Gastrocnemius medialis (tissue), 4 donors: Measurements from ENCODE around the gene OTOG. TPM values are rescaled to one million over a fixed set of nuclear protein-coding genes. Genes with fewer than 3 reads are reported as not detected.

ENCODE experiments used
- ATAC-seq, 2 donors: fragments of 150-250 bp; one replicate each; pipeline ENCODE4 v1.9.1; 2016
- DNase-seq, 2 donors: peaks; one replicate each; pipeline ENCODE4 v3.0.0-alpha.2; 2019
- H3K27ac ChIP-seq, 4 donors: fragments of 200-600 bp; sonication (generic); 1 replicate in 1 of 4; 2 replicates in 3 of 4; pipeline ENCODE4 v1.5.1; 2016 to 2018; ENCODE audit warnings: mild to moderate bottlenecking in 2 of 4, moderate library complexity in 1 of 4
- H3K27me3 ChIP-seq, 3 donors: fragments of 200-600 bp; sonication (generic) in 2 of 3; 1 replicate in 1 of 3; 2 replicates in 2 of 3; pipeline versions ENCODE4 v1.5.1 to v1.6.0; 2016 to 2019; ENCODE audit warnings: mild to moderate bottlenecking in 1 of 3, moderate library complexity in 1 of 3
- H3K36me3 ChIP-seq, 2 donors: fragments of 200-600 bp; sonication (generic) in 1 of 2; one replicate each; pipeline ENCODE4 v1.5.1; 2017 to 2018
- H3K4me1 ChIP-seq, 2 donors: fragments of 200-600 bp; sonication (generic) in 1 of 2; one replicate each; pipeline ENCODE4 v1.5.1; 2016 to 2017; ENCODE audit warnings: mild to moderate bottlenecking in 2 of 2
- H3K4me3 ChIP-seq, 4 donors: fragments of 200-600 bp; sonication (generic) in 3 of 4; 1 replicate in 1 of 4; 2 replicates in 3 of 4; pipeline ENCODE4 v1.5.1; 2016 to 2019; ENCODE audit warnings: mild to moderate bottlenecking in 2 of 4
- H3K9me3 ChIP-seq, 3 donors: fragments of 200-600 bp; sonication (generic) in 2 of 3; 1 replicate in 1 of 3; 2 replicates in 2 of 3; pipeline ENCODE4 v1.5.1; 2016 to 2019
- POLR2A ChIP-seq, 2 donors: fragments of 450-650 bp; IDR thresholded peaks; one replicate each; pipeline ENCODE4 v1.6.1; 2017; ENCODE audit warnings: antibody characterized with exemption in 2 of 2, mild to moderate bottlenecking in 2 of 2, moderate library complexity in 2 of 2
- in situ Hi-C, 4 donors: fragments of 200-750 bp; cut with MboI; loops; one replicate each; pipeline versions ENCODE4 v1.15.0 to v1.8.0; 2017; ENCODE audit warnings: low sequenced_read_pairs in 4 of 4
- intact Hi-C: fragments of 100-400 bp; cut with DNase I; formaldehyde crosslinking; loops from one replicate; pipeline ENCODE4 v1.15.1; 2023; ENCODE audit warnings: low total_unique reads
- total RNA-seq, 4 donors: library from RNA; depleted of rRNA; stranded (reverse); fragments of >200 nt; gene quantifications; one replicate each; pipeline versions ENCODE4 v1.1.0 to v1.2.3, GENCODE V29; 2016
- TF ChIP-seq, protein P1 (sequence below), 5 experiments: fragments of 450-650 bp in 3 of 5; fragments of 200-600 bp in 2 of 5; sonication (generic) in 2 of 5; IDR thresholded peaks in 4 of 5; conservative IDR thresholded peaks in 1 of 5; 1 replicate in 4 of 5; 2 replicates in 1 of 5; pipeline ENCODE4 v1.5.1; 2016 to 2019; ENCODE audit warnings: antibody characterized with exemption in 5 of 5, mild to moderate bottlenecking in 3 of 5, moderate library complexity in 3 of 5

OTOG gene, protein sequence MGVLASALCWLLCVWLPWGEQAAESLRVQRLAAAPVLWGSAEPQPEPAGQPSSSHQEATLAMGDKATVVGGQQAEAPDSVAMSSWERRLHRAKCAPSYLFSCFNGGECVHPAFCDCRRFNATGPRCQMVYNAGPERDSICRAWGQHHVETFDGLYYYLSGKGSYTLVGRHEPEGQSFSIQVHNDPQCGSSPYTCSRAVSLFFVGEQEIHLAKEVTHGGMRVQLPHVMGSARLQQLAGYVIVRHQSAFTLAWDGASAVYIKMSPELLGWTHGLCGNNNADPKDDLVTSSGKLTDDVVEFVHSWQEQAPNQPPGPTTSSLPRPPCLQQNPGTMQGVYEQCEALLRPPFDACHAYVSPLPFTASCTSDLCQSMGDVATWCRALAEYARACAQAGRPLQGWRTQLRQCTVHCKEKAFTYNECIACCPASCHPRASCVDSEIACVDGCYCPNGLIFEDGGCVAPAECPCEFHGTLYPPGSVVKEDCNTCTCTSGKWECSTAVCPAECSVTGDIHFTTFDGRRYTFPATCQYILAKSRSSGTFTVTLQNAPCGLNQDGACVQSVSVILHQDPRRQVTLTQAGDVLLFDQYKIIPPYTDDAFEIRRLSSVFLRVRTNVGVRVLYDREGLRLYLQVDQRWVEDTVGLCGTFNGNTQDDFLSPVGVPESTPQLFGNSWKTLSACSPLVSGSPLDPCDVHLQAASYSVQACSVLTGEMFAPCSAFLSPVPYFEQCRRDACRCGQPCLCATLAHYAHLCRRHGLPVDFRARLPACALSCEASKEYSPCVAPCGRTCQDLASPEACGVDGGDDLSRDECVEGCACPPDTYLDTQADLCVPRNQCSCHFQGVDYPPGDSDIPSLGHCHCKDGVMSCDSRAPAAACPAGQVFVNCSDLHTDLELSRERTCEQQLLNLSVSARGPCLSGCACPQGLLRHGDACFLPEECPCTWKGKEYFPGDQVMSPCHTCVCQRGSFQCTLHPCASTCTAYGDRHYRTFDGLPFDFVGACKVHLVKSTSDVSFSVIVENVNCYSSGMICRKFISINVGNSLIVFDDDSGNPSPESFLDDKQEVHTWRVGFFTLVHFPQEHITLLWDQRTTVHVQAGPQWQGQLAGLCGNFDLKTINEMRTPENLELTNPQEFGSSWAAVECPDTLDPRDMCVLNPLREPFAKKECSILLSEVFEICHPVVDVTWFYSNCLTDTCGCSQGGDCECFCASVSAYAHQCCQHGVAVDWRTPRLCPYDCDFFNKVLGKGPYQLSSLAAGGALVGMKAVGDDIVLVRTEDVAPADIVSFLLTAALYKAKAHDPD (N-terminal part only)
- total RNA-seq = not detected

DNA sequence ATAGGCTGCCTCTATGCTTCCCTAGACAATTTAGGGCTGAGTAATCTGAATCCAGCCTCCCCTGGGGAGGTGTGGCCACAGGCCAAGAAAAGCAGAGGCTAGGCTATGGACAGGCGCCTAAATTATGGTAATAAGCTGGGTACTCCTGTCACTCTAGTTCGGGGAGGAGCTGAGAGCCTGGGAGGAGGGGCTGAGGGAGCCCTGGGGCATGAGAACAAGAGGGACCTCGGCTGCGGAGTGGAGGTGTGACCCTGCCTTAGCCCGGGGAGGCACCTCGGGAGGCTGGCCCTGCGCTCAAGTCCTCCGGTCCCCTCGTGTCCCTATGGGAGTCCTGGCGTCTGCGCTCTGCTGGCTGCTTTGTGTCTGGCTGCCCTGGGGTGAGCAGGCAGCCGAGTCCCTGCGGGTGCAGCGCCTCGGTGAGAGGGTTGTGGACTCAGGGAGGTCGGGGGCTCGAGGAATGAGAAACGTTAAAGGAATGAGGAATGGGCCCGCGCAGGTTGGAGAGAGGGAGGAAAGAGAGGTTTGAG, at the start of gene OTOG:
TSS of gene OTOG (plus strand) at position 209 of the 527 bp plus-strand sequence. CDS start at position 323, 114 bp downstream.
- no peaks in the 10 kb centered on the region for H3K9me3 ChIP-seq
- no peak for DNase-seq
- in situ Hi-C loops = no loop called here

DNA sequence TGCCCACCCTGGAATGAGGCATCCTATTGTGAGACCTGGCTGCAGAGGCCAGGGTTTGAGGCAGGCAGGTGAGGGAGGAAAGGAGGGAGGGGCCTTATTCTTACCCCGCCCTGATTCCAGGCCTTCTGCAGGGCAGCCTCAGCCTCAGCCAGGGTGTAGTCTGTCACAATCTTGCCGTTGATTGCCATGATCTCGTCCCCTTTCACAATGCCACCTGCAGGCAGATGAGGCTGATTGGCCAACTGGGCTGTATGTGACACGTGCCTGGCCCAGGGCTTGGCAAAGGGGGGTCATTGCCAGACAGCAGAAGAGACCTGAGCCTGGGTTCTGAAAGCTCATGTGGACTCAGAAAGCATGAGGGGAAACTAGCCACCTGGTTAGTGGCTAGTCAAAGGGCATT, 49.0 kb upstream of the OTOG start:
- intact Hi-C loops (no loop called here), in situ Hi-C loops (loop anchor here in 1 of 4 donors (10.0 kb wide), 1 partner anchor 263 kb away; no protein-coding TSS in a partner anchor)
- H3K27ac ChIP-seq = no peak overlapping the region

More for the DNA sequence above, at the start of gene OTOG:
- no peak for TF ChIP-seq POLR2A (IDR thresholded peaks at IDR 0.05)
- TF ChIP-seq, protein P1, sequence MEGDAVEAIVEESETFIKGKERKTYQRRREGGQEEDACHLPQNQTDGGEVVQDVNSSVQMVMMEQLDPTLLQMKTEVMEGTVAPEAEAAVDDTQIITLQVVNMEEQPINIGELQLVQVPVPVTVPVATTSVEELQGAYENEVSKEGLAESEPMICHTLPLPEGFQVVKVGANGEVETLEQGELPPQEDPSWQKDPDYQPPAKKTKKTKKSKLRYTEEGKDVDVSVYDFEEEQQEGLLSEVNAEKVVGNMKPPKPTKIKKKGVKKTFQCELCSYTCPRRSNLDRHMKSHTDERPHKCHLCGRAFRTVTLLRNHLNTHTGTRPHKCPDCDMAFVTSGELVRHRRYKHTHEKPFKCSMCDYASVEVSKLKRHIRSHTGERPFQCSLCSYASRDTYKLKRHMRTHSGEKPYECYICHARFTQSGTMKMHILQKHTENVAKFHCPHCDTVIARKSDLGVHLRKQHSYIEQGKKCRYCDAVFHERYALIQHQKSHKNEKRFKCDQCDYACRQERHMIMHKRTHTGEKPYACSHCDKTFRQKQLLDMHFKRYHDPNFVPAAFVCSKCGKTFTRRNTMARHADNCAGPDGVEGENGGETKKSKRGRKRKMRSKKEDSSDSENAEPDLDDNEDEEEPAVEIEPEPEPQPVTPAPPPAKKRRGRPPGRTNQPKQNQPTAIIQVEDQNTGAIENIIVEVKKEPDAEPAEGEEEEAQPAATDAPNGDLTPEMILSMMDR (IDR thresholded peaks at IDR 0.05 in 4 of 5, conservative IDR thresholded peaks at IDR 0.05 in 1 of 5) = no peak
- intact Hi-C loops = no loop called here
- ATAC-seq = no peak
- H3K27ac ChIP-seq = no peak within 1 kb of the TSS
- no peak within 1 kb of the TSS for H3K4me3 ChIP-seq
- no peaks in the 10 kb centered on the region for H3K4me1 ChIP-seq
- no peaks in the 10 kb centered on the region for H3K36me3 ChIP-seq
- H3K27me3 ChIP-seq = peaks cover 0 to 15% (median 12%) of the 10 kb centered on the region in 3 donors

DNA sequence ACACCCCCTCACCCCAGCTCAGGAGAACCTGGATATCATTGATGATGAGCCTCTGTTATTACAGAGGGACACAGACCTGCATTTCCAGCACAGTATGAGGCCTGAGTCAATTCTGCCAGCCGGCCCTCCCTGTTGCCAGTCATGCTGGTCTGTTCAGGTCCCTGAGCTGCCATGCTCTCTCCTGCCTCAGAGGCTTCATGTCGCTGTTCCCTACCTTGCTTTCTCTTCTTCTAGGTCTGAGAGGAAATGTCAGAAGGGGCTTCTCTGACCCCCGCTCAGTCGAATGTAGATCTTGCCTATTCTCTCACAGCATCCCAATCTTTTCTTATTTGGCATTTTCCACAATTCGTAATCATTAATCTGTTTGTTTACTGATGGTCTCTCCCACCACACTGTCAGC, 48.6 kb upstream of the OTOG start:
- TF ChIP-seq, protein P1 (IDR thresholded peaks at IDR 0.05 in 4 of 5, conservative IDR thresholded peaks at IDR 0.05 in 1 of 5) = peak in 1 of 5 experiments; percentile 7
- TF ChIP-seq POLR2A (IDR thresholded peaks at IDR 0.05) = no peak
- Histone ChIP-seq H3K9me3 (no peaks in the 10 kb centered on the region), H3K27me3 (no peaks in the 10 kb centered on the region), H3K4me3 (no peak overlapping the region), H3K36me3 (no peaks in the 10 kb centered on the region), H3K4me1 (no peaks in the 10 kb centered on the region), H3K27ac (no peak overlapping the region)
- ATAC-seq = peak in 1 of 2 donors; percentile 39
- DNase-seq = no peak
- in situ Hi-C loops (loop anchor here in 1 of 4 donors (10.0 kb wide), 1 partner anchor 264 kb away; no protein-coding TSS in a partner anchor), intact Hi-C loops (no loop called here)

More for the DNA sequence above, 49.0 kb upstream of the OTOG start:
- TF ChIP-seq, protein P1 (IDR thresholded peaks at IDR 0.05 in 4 of 5, conservative IDR thresholded peaks at IDR 0.05 in 1 of 5) = no peak
- TF ChIP-seq POLR2A (IDR thresholded peaks at IDR 0.05) = no peak
- peak in 1 of 2 donors; percentile 76 for DNase-seq
- peak; percentile 67 to 96 for ATAC-seq
- H3K4me1 ChIP-seq = no peaks in the 10 kb centered on the region
- no peaks in the 10 kb centered on the region for H3K27me3 ChIP-seq
- H3K36me3 ChIP-seq = no peaks in the 10 kb centered on the region
- H3K4me3 ChIP-seq = no peak overlapping the region
- no peaks in the 10 kb centered on the region for H3K9me3 ChIP-seq

DNA sequence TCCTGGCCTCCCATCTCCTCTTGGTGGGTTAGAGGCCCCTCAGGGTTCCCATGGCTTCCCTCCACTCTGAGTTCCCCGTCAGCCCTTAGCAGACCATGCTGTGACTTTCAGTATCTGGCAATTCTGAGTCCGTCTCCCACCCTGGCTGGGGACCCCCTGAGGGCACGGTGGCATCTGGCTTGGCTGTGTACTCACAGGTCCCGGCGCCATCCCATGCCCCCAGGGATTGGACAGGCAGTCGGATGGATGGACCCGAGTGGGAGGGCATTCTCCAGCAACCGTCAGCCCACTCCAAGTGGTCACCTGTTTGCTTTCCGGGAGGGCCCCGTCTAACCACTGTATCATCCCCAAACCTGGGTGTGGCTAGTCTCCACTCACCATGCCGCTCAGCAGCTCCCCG, 46.4 kb upstream of the OTOG start:
- no peak overlapping the region for H3K27ac ChIP-seq
- TF ChIP-seq, protein P1 (IDR thresholded peaks at IDR 0.05 in 4 of 5, conservative IDR thresholded peaks at IDR 0.05 in 1 of 5) = no peak
- TF ChIP-seq POLR2A (IDR thresholded peaks at IDR 0.05) = no peak
- ATAC-seq (no peak), DNase-seq (no peak)
- intact Hi-C loops (no loop called here), in situ Hi-C loops (loop anchor here (5.0 to 25.0 kb wide), 2 partner anchors 118 to 263 kb away; no protein-coding TSS in a partner anchor)
- H3K36me3 ChIP-seq = no peaks in the 10 kb centered on the region
- H3K4me3 ChIP-seq = no peak overlapping the region
- H3K4me1 ChIP-seq = peaks cover 8 to 11% of the 10 kb centered on the region in 2 donors
- no peaks in the 10 kb centered on the region for H3K9me3 ChIP-seq
- no peaks in the 10 kb centered on the region for H3K27me3 ChIP-seq
